HCT116 (cell line): ENCODE measurements around the gene SLC22A2. TPM values are rescaled to one million over a fixed set of nuclear protein-coding genes. Genes with fewer than 3 reads are reported as not detected.

Experiments
- ATAC-seq: fragments of 200-7000 bp; cut with Tn5 transposase; 2 replicates; pipeline ENCODE4 v1.9.1; 2020; ENCODE audit warnings: mild to moderate bottlenecking, moderate library complexity
- BruUV-seq: library from RNA; stranded (reverse); fragments of 400-500 nt; replicated peaks from 2 replicates; lab custom pipeline; 2021; lab: Mats Ljungman, UMichigan
- CTCF ChIA-PET: fragments of 300-600 bp; sonication (Branson Sonifier 250); formaldehyde crosslinking; loops from one replicate; lab custom pipeline; 2021; ENCODE audit warnings: antibody characterized with exemption; lab: Charles Lee
- POLR2A ChIA-PET: fragments of 300-600, 350-600 bp; sonication (Branson Sonifier 250); formaldehyde crosslinking; loops from one replicate; lab custom pipeline; 2021; ENCODE audit warnings: antibody characterized with exemption; lab: Charles Lee
- RAD21 ChIA-PET, 2 experiments: fragments of 300-600 bp; sonication (Branson Sonifier 250); formaldehyde crosslinking; loops; one replicate each; lab custom pipeline; 2023; ENCODE audit warnings: low total read pairs in 2 of 2; ENCODE audit not compliant: uncharacterized antibody in 2 of 2, unreplicated experiment in 2 of 2, low non-redundant PET in 1 of 2; lab: Charles Lee
- DNase-seq: peaks from one replicate; pipeline ENCODE4 v3.0.0-alpha.2; 2010; ENCODE audit warnings: low read depth, low spot score
- H2AFZ ChIP-seq: fragments of 200-600 bp; shearing (Covaris generic), sonication (generic); 2 replicates; pipeline ENCODE4 v1.6.1; 2017; ENCODE audit warnings: low read depth, mixed run types, mixed read lengths, antibody characterized with exemption, low read length; ENCODE audit not compliant: poor library complexity, severe bottlenecking
- H3K27ac ChIP-seq: 2 replicates; pipeline ENCODE4 v1.5.1; 2012; ENCODE audit warnings: low read depth, low read length
- H3K27me3 ChIP-seq: fragments of 200-600 bp; sonication (generic); 2 replicates; pipeline ENCODE4 v1.6.1; 2016; ENCODE audit warnings: mixed run types, low read length, mixed read lengths; ENCODE audit not compliant: insufficient read depth
- H3K36me3 ChIP-seq, 2 experiments: fragments of 200-500 bp in 1 of 2; fragments of 200-600 bp in 1 of 2; sonication (Bioruptor generic) in 1 of 2; sonication (generic) in 1 of 2; 2 replicates each; pipeline versions ENCODE4 v1.5.1 to v1.6.1; 2014 to 2016; ENCODE audit warnings: low read length in 2 of 2, inconsistent platforms in 1 of 2, mixed read lengths in 1 of 2, mixed run types in 1 of 2; ENCODE audit not compliant: insufficient read depth in 2 of 2, control insufficient read depth in 1 of 2
- H3K4me1 ChIP-seq, 2 experiments: fragments of 200-600 bp in 1 of 2; sonication (generic) in 1 of 2; 2 replicates each; pipeline versions ENCODE4 v1.5.1 to v1.6.1; 2012 to 2017; ENCODE audit warnings: low read length in 2 of 2, inconsistent platforms in 1 of 2, mild to moderate bottlenecking in 1 of 2, mixed read lengths in 1 of 2, mixed run types in 1 of 2, moderate library complexity in 1 of 2; ENCODE audit not compliant: insufficient read depth in 2 of 2, control insufficient read depth in 1 of 2
- H3K4me2 ChIP-seq: fragments of 200-600 bp; sonication (generic); 2 replicates; pipeline ENCODE4 v1.6.1; 2017; ENCODE audit warnings: mixed run types, low read length, mixed read lengths
- H3K4me3 ChIP-seq, 2 experiments: fragments of 200-600 bp in 1 of 2; sonication (generic) in 1 of 2; replicated peaks in 1 of 2; 2 replicates each; pipeline ENCODE4 v1.5.1; 2011 to 2016; ENCODE audit warnings: low read length in 2 of 2, control low read depth in 1 of 2, low read depth in 1 of 2, mild to moderate bottlenecking in 1 of 2, mixed read lengths in 1 of 2, mixed run types in 1 of 2
- H3K79me2 ChIP-seq: fragments of 200-600 bp; sonication (generic); 2 replicates; pipeline ENCODE4 v1.6.1; 2017; ENCODE audit warnings: mild to moderate bottlenecking, mixed run types, low read length, moderate library complexity, mixed read lengths; ENCODE audit not compliant: insufficient read depth
- H3K9ac ChIP-seq: fragments of 200-600 bp; sonication (generic); 2 replicates; pipeline ENCODE4 v1.6.1; 2016; ENCODE audit warnings: low read length, mixed read lengths
- H3K9me2 ChIP-seq: fragments of 200-600 bp; sonication (generic), shearing (Covaris generic); 2 replicates; pipeline ENCODE4 v1.6.1; 2017; ENCODE audit warnings: mixed run types, mild to moderate bottlenecking, moderate library complexity; ENCODE audit not compliant: insufficient read depth
- H3K9me3 ChIP-seq, 2 experiments: fragments of 200-500 bp in 1 of 2; fragments of 200-600 bp in 1 of 2; sonication (Bioruptor generic) in 1 of 2; sonication (generic) in 1 of 2; 2 replicates each; pipeline ENCODE4 v1.6.1; 2014 to 2017; ENCODE audit warnings: low read length in 2 of 2, mixed read lengths in 2 of 2, inconsistent platforms in 1 of 2, low read depth in 1 of 2, mild to moderate bottlenecking in 1 of 2, mixed run types in 1 of 2, moderate library complexity in 1 of 2; ENCODE audit not compliant: control insufficient read depth in 1 of 2, insufficient read depth in 1 of 2
- H4K20me1 ChIP-seq: fragments of 200-600 bp; sonication (generic), shearing (Covaris generic); 2 replicates; pipeline ENCODE4 v1.6.1; 2017; ENCODE audit warnings: mixed run types, mild to moderate bottlenecking, moderate library complexity; ENCODE audit not compliant: insufficient read depth
- CBX3 ChIP-seq: IDR thresholded peaks from 2 replicates; pipeline ENCODE4 v1.6.1; 2012; ENCODE audit warnings: low read depth
- EZH2 ChIP-seq: fragments of 200-600 bp; sonication (generic); IDR thresholded peaks from 2 replicates; pipeline ENCODE4 v1.6.1; 2017; ENCODE audit warnings: antibody characterized with exemption, mixed run types
- EZH2phosphoT487 ChIP-seq: fragments of 200-600 bp; IDR thresholded peaks from 2 replicates; pipeline ENCODE4 v1.6.1; 2018; ENCODE audit warnings: antibody characterized with exemption, borderline replicate concordance
- JUND ChIP-seq: IDR thresholded peaks from 2 replicates; pipeline ENCODE4 v1.6.1; 2012
- POLR2AphosphoS5 ChIP-seq: IDR thresholded peaks from 2 replicates; pipeline ENCODE4 v1.6.1; 2011; ENCODE audit warnings: mild to moderate bottlenecking, low read depth, low read length, moderate library complexity
- RAD21 ChIP-seq: IDR thresholded peaks from 2 replicates; pipeline ENCODE4 v1.6.1; 2012; ENCODE audit warnings: low read depth, mild to moderate bottlenecking
- SP1 ChIP-seq: IDR thresholded peaks from 2 replicates; pipeline ENCODE4 v1.6.1; 2012; ENCODE audit warnings: low read depth
- SRF ChIP-seq: IDR thresholded peaks from 2 replicates; pipeline ENCODE4 v1.6.1; 2012; ENCODE audit warnings: low read depth
- TCF7L2 ChIP-seq: IDR thresholded peaks from 2 replicates; pipeline ENCODE4 v1.7.0; 2011; ENCODE audit warnings: borderline replicate concordance, inconsistent platforms; ENCODE audit not compliant: insufficient read depth, insufficient read length; ENCODE audit errors: extremely low read depth
- ZNF274 ChIP-seq: fragments of 200-500 bp; sonication (Bioruptor generic); IDR thresholded peaks from 2 replicates; pipeline ENCODE4 v1.6.1; 2014; ENCODE audit warnings: mild to moderate bottlenecking, low read depth, low read length, inconsistent platforms
- intact Hi-C: fragments of 100-400 bp; cut with micrococcal nuclease; formaldehyde crosslinking; loops from 2 replicates; pipeline ENCODE4 v1.10.0; 2022
- total RNA-seq: library from RNA; stranded (reverse); gene quantifications from one replicate; pipeline ENCODE4 v1.2.1, GENCODE V29; 2021; ENCODE audit not compliant: unreplicated experiment
- TF ChIP-seq, protein P1 (sequence below): IDR thresholded peaks from 2 replicates; pipeline ENCODE4 v1.6.1; 2012
- TF ChIP-seq, protein P2 (sequence below): IDR thresholded peaks from 2 replicates; pipeline ENCODE4 v1.6.1; 2012; ENCODE audit warnings: low read depth
- TF ChIP-seq, protein P3 (sequence below): IDR thresholded peaks from 2 replicates; pipeline ENCODE4 v1.6.1; 2012
- TF ChIP-seq, protein P4 (sequence below), 3 experiments: fragments of 200-600 bp in 1 of 3; sonication (generic) in 1 of 3; IDR thresholded peaks in 2 of 3; conservative IDR thresholded peaks in 1 of 3; 2 replicates each; pipeline ENCODE4 v1.5.1; 2012 to 2017; ENCODE audit warnings: low read depth in 2 of 3, low read length in 2 of 3, antibody characterized with exemption in 1 of 3, borderline replicate concordance in 1 of 3, control low read depth in 1 of 3, mild to moderate bottlenecking in 1 of 3, mixed read lengths in 1 of 3, mixed run types in 1 of 3, moderate library complexity in 1 of 3; ENCODE audit not compliant: insufficient read depth in 1 of 3

The SLC22A2 gene
- total RNA-seq, 1 experiment from 2014 or later, result not detected

DNA sequence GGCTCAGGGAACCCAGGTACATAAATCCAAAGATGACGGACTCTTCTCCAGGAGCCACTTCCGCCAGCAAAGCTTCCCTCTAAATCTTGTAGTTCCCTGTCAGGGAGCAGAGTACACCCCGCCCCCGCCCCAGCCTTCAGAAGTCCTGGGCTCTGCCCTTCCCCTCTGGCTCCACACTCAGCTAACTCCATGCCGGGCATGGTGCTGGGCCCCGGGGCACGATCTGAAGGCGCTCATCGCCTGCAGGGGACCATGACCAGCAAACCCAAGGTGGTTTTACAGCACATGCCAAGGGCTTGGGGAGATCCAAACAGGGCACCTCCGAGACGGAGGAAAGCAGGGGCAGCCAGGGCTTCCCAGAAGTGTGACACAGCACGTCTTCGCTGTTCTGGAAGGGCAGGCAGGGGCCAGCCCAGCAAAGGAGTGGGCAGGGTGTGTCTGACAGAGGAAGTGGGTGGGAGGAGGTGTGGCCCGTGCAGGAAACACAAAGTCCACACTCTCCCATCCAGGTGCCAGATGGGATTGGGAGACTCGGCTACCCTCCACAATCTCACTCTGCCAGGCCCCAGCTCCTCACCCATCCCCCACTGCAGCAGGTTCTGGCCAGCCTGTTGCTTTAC lies 41.6 kb upstream of the SLC22A2 start:
- ChIA-PET CTCF (no interaction called here), POLR2A (no interaction called here), RAD21 (no interaction called here)
- H3K36me3 ChIP-seq, result no peaks in the 10 kb centered on the region
- H3K79me2 ChIP-seq, result no peaks in the 10 kb centered on the region
- BruUV-seq, result no TSS peak
- H4K20me1 ChIP-seq, result no peaks in the 10 kb centered on the region
- no peak overlapping the region for H3K4me2 ChIP-seq
- no peak overlapping the region for H3K4me3 ChIP-seq
- no peak overlapping the region for H2AFZ ChIP-seq
- intact Hi-C loops, result no loop called here
- DNase-seq (no peak), ATAC-seq (peak; percentile 53; the same call in 1 of the 2 replicates)
- H3K27ac ChIP-seq, result no peak overlapping the region
- TF ChIP-seq ZNF274 (no peak), POLR2AphosphoS5 (no peak), EZH2 (no peak), SRF (no peak)
- H3K9me3 ChIP-seq, result no peaks in the 10 kb centered on the region
- H3K9me2 ChIP-seq, result no peaks in the 10 kb centered on the region
- no peaks in the 10 kb centered on the region for H3K27me3 ChIP-seq
- H3K9ac ChIP-seq, result no peak overlapping the region
- peaks cover 0 to 8% of the 10 kb centered on the region in 2 experiments; a peak in 2 of 4 replicates for H3K4me1 ChIP-seq

DNA sequence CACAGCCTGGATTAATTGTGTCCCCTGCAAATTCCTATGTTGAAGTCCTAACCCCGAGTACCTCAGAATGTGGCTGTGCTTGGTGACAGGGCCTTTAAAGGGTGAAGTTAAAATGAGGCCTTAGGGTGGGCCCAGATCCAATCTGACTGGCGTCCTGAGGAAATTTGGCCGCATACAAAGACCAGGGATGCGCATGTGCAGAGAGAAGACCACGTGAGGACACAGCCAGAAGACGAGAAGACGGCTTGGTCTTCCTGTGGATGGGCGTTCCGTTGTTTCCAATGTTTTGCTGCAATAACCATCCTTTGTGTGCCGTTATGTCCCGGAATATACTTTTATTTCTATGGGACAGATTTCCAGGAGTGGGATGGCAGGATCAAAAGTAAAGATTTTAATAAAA lies 40.9 kb upstream of the SLC22A2 start:
- Histone ChIP-seq H3K4me2 (no peak overlapping the region), H3K36me3 (no peaks in the 10 kb centered on the region), H2AFZ (no peak overlapping the region), H3K9ac (no peak overlapping the region), H3K4me1 (peaks cover 0 to 8% of the 10 kb centered on the region in 2 experiments; a peak in 2 of 4 replicates), H3K27me3 (no peaks in the 10 kb centered on the region), H4K20me1 (no peaks in the 10 kb centered on the region), H3K79me2 (no peaks in the 10 kb centered on the region), H3K9me3 (no peaks in the 10 kb centered on the region), H3K27ac (no peak overlapping the region), H3K4me3 (no peak overlapping the region), H3K9me2 (no peaks in the 10 kb centered on the region)
- intact Hi-C loops, result loop anchor here (5.0 to 10.0 kb wide), 2 partner anchors 165 to 437 kb away; no protein-coding TSS in a partner anchor
- TF ChIP-seq, protein P1, sequence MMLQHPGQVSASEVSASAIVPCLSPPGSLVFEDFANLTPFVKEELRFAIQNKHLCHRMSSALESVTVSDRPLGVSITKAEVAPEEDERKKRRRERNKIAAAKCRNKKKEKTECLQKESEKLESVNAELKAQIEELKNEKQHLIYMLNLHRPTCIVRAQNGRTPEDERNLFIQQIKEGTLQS, result no peak
- TF ChIP-seq RAD21, result no peak
- TF ChIP-seq, protein P2, sequence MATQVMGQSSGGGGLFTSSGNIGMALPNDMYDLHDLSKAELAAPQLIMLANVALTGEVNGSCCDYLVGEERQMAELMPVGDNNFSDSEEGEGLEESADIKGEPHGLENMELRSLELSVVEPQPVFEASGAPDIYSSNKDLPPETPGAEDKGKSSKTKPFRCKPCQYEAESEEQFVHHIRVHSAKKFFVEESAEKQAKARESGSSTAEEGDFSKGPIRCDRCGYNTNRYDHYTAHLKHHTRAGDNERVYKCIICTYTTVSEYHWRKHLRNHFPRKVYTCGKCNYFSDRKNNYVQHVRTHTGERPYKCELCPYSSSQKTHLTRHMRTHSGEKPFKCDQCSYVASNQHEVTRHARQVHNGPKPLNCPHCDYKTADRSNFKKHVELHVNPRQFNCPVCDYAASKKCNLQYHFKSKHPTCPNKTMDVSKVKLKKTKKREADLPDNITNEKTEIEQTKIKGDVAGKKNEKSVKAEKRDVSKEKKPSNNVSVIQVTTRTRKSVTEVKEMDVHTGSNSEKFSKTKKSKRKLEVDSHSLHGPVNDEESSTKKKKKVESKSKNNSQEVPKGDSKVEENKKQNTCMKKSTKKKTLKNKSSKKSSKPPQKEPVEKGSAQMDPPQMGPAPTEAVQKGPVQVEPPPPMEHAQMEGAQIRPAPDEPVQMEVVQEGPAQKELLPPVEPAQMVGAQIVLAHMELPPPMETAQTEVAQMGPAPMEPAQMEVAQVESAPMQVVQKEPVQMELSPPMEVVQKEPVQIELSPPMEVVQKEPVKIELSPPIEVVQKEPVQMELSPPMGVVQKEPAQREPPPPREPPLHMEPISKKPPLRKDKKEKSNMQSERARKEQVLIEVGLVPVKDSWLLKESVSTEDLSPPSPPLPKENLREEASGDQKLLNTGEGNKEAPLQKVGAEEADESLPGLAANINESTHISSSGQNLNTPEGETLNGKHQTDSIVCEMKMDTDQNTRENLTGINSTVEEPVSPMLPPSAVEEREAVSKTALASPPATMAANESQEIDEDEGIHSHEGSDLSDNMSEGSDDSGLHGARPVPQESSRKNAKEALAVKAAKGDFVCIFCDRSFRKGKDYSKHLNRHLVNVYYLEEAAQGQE, result no peak
- TF ChIP-seq EZH2phosphoT487, result no peak
- TF ChIP-seq, protein P3, sequence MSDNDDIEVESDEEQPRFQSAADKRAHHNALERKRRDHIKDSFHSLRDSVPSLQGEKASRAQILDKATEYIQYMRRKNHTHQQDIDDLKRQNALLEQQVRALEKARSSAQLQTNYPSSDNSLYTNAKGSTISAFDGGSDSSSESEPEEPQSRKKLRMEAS, result no peak
- TF ChIP-seq CBX3, result no peak
- TF ChIP-seq, protein P4, sequence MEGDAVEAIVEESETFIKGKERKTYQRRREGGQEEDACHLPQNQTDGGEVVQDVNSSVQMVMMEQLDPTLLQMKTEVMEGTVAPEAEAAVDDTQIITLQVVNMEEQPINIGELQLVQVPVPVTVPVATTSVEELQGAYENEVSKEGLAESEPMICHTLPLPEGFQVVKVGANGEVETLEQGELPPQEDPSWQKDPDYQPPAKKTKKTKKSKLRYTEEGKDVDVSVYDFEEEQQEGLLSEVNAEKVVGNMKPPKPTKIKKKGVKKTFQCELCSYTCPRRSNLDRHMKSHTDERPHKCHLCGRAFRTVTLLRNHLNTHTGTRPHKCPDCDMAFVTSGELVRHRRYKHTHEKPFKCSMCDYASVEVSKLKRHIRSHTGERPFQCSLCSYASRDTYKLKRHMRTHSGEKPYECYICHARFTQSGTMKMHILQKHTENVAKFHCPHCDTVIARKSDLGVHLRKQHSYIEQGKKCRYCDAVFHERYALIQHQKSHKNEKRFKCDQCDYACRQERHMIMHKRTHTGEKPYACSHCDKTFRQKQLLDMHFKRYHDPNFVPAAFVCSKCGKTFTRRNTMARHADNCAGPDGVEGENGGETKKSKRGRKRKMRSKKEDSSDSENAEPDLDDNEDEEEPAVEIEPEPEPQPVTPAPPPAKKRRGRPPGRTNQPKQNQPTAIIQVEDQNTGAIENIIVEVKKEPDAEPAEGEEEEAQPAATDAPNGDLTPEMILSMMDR (IDR thresholded peaks at IDR 0.05 in 2 of 3, conservative IDR thresholded peaks at IDR 0.05 in 1 of 3; ENCODE audit: borderline replicate concordance in 1 of 3, insufficient read depth in 1 of 3, low read depth in 2 of 3, low read length in 2 of 3), result no peak
- no peak for TF ChIP-seq JUND
- TF ChIP-seq POLR2AphosphoS5, result no peak
- no peak for TF ChIP-seq SP1
- no peak for TF ChIP-seq TCF7L2
- POLR2A ChIA-PET, result no interaction called here
- RAD21 ChIA-PET, result no interaction called here
- CTCF ChIA-PET, result no interaction called here
- ATAC-seq (no peak), DNase-seq (no peak)
- BruUV-seq, result no TSS peak
